Activated CD4-positive, alpha-beta T cell treated with anti-CD3 and anti-CD28 coated beads, Interleukin-2, Interleukin-6, amounts not matched to agents 100 ng/mL and 50 ng/mL, durations not matched to agents 16 hours and 8 hours (primary cell): ENCODE results near the gene CEACAM5.
"Not testable (repeated sequence)": the region's sequence is repeated elsewhere in the genome, so short reads cannot be mapped to it uniquely, and the experiment has no call there.

Experiments
- DNase-seq: peaks from one replicate; pipeline ENCODE4 v3.0.0-alpha.2; 2020

The CEACAM5 gene

GRCh38 chr19:41740415-41741243 is 32.2 kb downstream of the CEACAM5 start:
- DNase-seq: peak; percentile 47

- no peak for DNase-seq
Observed at GRCh38 chr19:41741244-41741554, 32.8 kb downstream of the CEACAM5 start.

- no peak for DNase-seq
Observed at GRCh38 chr19:41744850-41745249, 36.4 kb downstream of the CEACAM5 start.

GRCh38 chr19:41745756-41746155 is 37.3 kb downstream of the CEACAM5 start:
- no peak for DNase-seq

GRCh38 chr19:41746593-41747227 is 38.3 kb downstream of the CEACAM5 start:
- DNase-seq: peak; percentile 64

GRCh38 chr19:41748012-41748411 is 39.6 kb downstream of the CEACAM5 start:
- DNase-seq: no peak

- not testable (repeated sequence) for DNase-seq
Observed at GRCh38 chr19:41750248-41751134, 42.1 kb downstream of the CEACAM5 start.

GRCh38 chr19:41753159-41753558 is 44.7 kb downstream of the CEACAM5 start:
- DNase-seq: peak; percentile 79

- DNase-seq: peak; percentile 80
Observed at GRCh38 chr19:41753936-41754529, 45.6 kb downstream of the CEACAM5 start.

- no peak for DNase-seq
Observed at GRCh38 chr19:41755328-41755913, 47.0 kb downstream of the CEACAM5 start, which contains the start of gene CEACAM6. Gene CEACAM6 (plus strand): TSS chr19:41755530. CDS start chr19:41755639, 109 bp downstream.

- no peak for DNase-seq
Observed at GRCh38 chr19:41758846-41759245, 50.4 kb downstream of the CEACAM5 start.

GRCh38 chr19:41767115-41767514 is 58.7 kb downstream of the CEACAM5 start:
- no peak for DNase-seq

GRCh38 chr19:41768105-41768504 is 59.7 kb downstream of the CEACAM5 start:
- not testable (repeated sequence) for DNase-seq

GRCh38 chr19:41769608-41770007 is 61.2 kb downstream of the CEACAM5 start:
- DNase-seq: no peak

GRCh38 chr19:41771410-41771809 is 63.0 kb downstream of the CEACAM5 start:
- DNase-seq: peak; percentile 26

GRCh38 chr19:41774515-41774980 is 66.1 kb downstream of the CEACAM5 start:
- peak; percentile 37 for DNase-seq

- no peak for DNase-seq
Observed at GRCh38 chr19:41776700-41777099, 68.3 kb downstream of the CEACAM5 start.
